ENCODE results near the gene MYORG.
A peak's percentile ranks its signal among the peaks of the same experiment; 100 is the strongest.

MYORG gene

DNA sequence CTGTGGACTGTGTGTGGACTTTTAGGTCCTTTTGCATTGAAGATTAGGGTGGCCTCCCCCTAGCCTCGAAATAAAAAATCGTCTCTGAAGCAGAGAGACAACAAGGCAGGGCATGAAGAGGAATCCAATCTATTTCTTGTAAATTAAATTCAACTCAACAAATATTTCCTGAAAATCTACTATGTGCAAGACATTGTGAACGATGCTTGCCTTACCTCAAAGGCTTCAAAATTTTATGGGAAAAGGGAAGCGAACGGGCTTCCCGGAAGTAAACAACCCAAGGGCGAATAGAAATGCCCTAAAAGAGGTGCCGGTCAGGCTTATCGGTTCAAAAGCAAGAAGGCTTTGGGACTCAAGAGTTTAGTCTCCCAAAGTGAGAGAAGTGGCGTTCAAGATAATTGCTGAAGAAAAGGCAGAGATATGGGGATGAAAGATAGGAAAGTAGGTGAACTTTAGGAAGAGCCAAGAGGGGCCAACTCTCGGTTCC, 48.2 kb downstream of the MYORG start:
- peaks cover 82% of the 10 kb centered on the region for H3K79me2 ChIP-seq (ENCODE audit: low read length)
- H3K27me3 ChIP-seq (replicated peaks; ENCODE audit: insufficient read depth, low read length), result no peaks in the 10 kb centered on the region
- peaks cover 12% of the 10 kb centered on the region for H3F3A ChIP-seq (ENCODE audit: insufficient read depth, low read length)
- H3K9ac ChIP-seq (ENCODE audit: low read length), result peak overlapping the region; percentile 89
- H3K4me2 ChIP-seq (ENCODE audit: low read depth, low read length), result peak overlapping the region; percentile 97
- peak overlapping the region; percentile 95 for H3K4me3 ChIP-seq (ENCODE audit: low read length)
- H3K4me1 ChIP-seq (ENCODE audit: low read length), result peaks cover 6% of the 10 kb centered on the region; the same call in 1 of the 2 replicates
- H3K27ac ChIP-seq (ENCODE audit: low read length), result peak overlapping the region; percentile 76
- peak overlapping the region; percentile 95 for H2AFZ ChIP-seq (ENCODE audit: low read length)
- no peaks in the 10 kb centered on the region for H3K9me2 ChIP-seq (replicated peaks; ENCODE audit: insufficient read depth, low read length)
- no peak for TF ChIP-seq EZH2 (optimal IDR thresholded peaks at IDR 0.05; ENCODE audit: low read depth, low read length)
- TF ChIP-seq EZH2phosphoT487 (IDR thresholded peaks at IDR 0.05; ENCODE audit: low read length), result no peak
- TF ChIP-seq CTCF (IDR thresholded peaks at IDR 0.05; ENCODE audit: low read length), result no peak
- no peaks in the 10 kb centered on the region for H3K36me3 ChIP-seq (replicated peaks; ENCODE audit: insufficient read depth, low read length)
- no peak for DNase-seq
- no peaks in the 10 kb centered on the region for H4K20me1 ChIP-seq (ENCODE audit: insufficient read depth, low read length)
- no peaks in the 10 kb centered on the region for H3K9me3 ChIP-seq (replicated peaks; ENCODE audit: insufficient read depth, low read length)

DNA sequence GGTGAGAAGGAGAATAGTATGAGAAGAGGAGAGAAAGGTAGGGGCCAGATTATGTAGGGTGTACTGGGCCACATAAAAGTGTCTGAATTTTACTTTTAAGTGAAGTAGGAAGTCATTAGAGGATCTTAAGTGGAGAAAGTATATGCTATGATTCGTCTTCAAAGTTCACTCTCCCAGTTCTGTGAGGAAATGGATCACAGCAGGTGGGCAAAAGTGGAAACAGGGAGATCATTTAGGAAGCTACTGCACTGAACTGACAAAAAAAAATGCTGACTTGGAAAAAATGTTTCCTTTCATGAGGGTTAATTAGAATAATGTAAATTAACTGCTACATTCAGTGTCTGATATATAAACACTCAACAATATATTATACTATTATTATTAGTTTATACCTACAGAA, 50.0 kb downstream of the MYORG start:
- Histone ChIP-seq H3K9me3 (replicated peaks; ENCODE audit: insufficient read depth, low read length) (no peaks in the 10 kb centered on the region), H4K20me1 (ENCODE audit: insufficient read depth, low read length) (no peaks in the 10 kb centered on the region), H3K79me2 (ENCODE audit: low read length) (peaks cover 82% of the 10 kb centered on the region), H3K4me2 (ENCODE audit: low read depth, low read length) (no peak overlapping the region), H3K27me3 (replicated peaks; ENCODE audit: insufficient read depth, low read length) (no peaks in the 10 kb centered on the region), H3K9me2 (replicated peaks; ENCODE audit: insufficient read depth, low read length) (no peaks in the 10 kb centered on the region), H3F3A (ENCODE audit: insufficient read depth, low read length) (peaks cover 12% of the 10 kb centered on the region), H3K9ac (ENCODE audit: low read length) (no peak overlapping the region), H2AFZ (ENCODE audit: low read length) (no peak overlapping the region), H3K4me1 (ENCODE audit: low read length) (peaks cover 7% of the 10 kb centered on the region; the same call in 1 of the 2 replicates), H3K36me3 (replicated peaks; ENCODE audit: insufficient read depth, low read length) (no peaks in the 10 kb centered on the region), H3K4me3 (ENCODE audit: low read length) (no peak overlapping the region), H3K27ac (ENCODE audit: low read length) (no peak overlapping the region)
- no peak for TF ChIP-seq CTCF (IDR thresholded peaks at IDR 0.05; ENCODE audit: low read length)
- TF ChIP-seq EZH2 (optimal IDR thresholded peaks at IDR 0.05; ENCODE audit: low read depth, low read length), result no peak
- TF ChIP-seq EZH2phosphoT487 (IDR thresholded peaks at IDR 0.05; ENCODE audit: low read length), result no peak
- no peak for DNase-seq

GRCh38 chr9:34322899-34323591, 53.7 kb downstream of the MYORG start:
- Histone ChIP-seq H3K9ac (ENCODE audit: low read length) (no peak overlapping the region), H3K27me3 (replicated peaks; ENCODE audit: insufficient read depth, low read length) (no peaks in the 10 kb centered on the region), H3K79me2 (ENCODE audit: low read length) (peaks cover 79% of the 10 kb centered on the region), H3K9me3 (replicated peaks; ENCODE audit: insufficient read depth, low read length) (no peaks in the 10 kb centered on the region), H2AFZ (ENCODE audit: low read length) (no peak overlapping the region), H3F3A (ENCODE audit: insufficient read depth, low read length) (0 out of 2 replicates have a peak, but pooled peaks cover 4% of the 10 kb centered on the region), H3K36me3 (replicated peaks; ENCODE audit: insufficient read depth, low read length) (no peaks in the 10 kb centered on the region), H3K9me2 (replicated peaks; ENCODE audit: insufficient read depth, low read length) (no peaks in the 10 kb centered on the region), H3K4me1 (ENCODE audit: low read length) (peaks cover 7% of the 10 kb centered on the region; the same call in 1 of the 2 replicates), H4K20me1 (ENCODE audit: insufficient read depth, low read length) (no peaks in the 10 kb centered on the region), H3K4me2 (ENCODE audit: low read depth, low read length) (peak overlapping the region; percentile 24; the same call in 1 of the 2 replicates), H3K4me3 (ENCODE audit: low read length) (no peak overlapping the region), H3K27ac (ENCODE audit: low read length) (no peak overlapping the region)
- no peak for TF ChIP-seq CTCF (IDR thresholded peaks at IDR 0.05; ENCODE audit: low read length)
- no peak for TF ChIP-seq EZH2phosphoT487 (IDR thresholded peaks at IDR 0.05; ENCODE audit: low read length)
- TF ChIP-seq EZH2 (optimal IDR thresholded peaks at IDR 0.05; ENCODE audit: low read depth, low read length), result no peak
- DNase-seq, result no peak

Data from MM.1S (cell line).